Stimulated activated CD4-positive, alpha-beta T cell treated with anti-CD3 and anti-CD28 coated beads, Interleukin-4, amount 100 ng/mL, for 1 hour (primary cell): ENCODE data around the gene RPUSD3.
A peak's percentile ranks its signal among the peaks of the same experiment; 100 is the strongest.
"Not testable (repeated sequence)": the region's sequence is repeated elsewhere in the genome, so short reads cannot be mapped to it uniquely, and the experiment has no call there.

Experiments
- DNase-seq: peaks from one replicate; pipeline ENCODE4 v3.0.0-alpha.2; 2020

RPUSD3 gene

GRCh38 chr3:9843715-9844438 lies at the start of gene RPUSD3:
RPUSD3 (minus strand) TSS chr3:9844008; CDS start chr3:9843990, 18 bp downstream.
- DNase-seq, result peak; percentile 97

GRCh38 chr3:9891072-9891622 lies 47.3 kb upstream of the RPUSD3 start:
- no peak for DNase-seq

- peak; percentile 90 for DNase-seq
Observed at GRCh38 chr3:9890249-9891071, 46.7 kb upstream of the RPUSD3 start, which contains the start of gene JAGN1. JAGN1 (plus strand) TSS chr3:9890610; CDS start chr3:9890723, 113 bp downstream.

GRCh38 chr3:9889405-9889804 lies 45.6 kb upstream of the RPUSD3 start:
- DNase-seq, result no peak

- DNase-seq, result no peak
Observed at GRCh38 chr3:9888540-9888939, 44.7 kb upstream of the RPUSD3 start.

- DNase-seq, result no peak
Observed at GRCh38 chr3:9887480-9887879, 43.7 kb upstream of the RPUSD3 start.

GRCh38 chr3:9886328-9886727 lies 42.5 kb upstream of the RPUSD3 start:
- no peak for DNase-seq

- DNase-seq, result no peak
Observed at GRCh38 chr3:9884555-9885165, 40.9 kb upstream of the RPUSD3 start.

- no peak for DNase-seq
Observed at GRCh38 chr3:9883706-9884554, 40.1 kb upstream of the RPUSD3 start.

GRCh38 chr3:9881441-9881840 lies 37.6 kb upstream of the RPUSD3 start:
- DNase-seq, result no peak

- DNase-seq, result no peak
Observed at GRCh38 chr3:9879830-9880549, 36.2 kb upstream of the RPUSD3 start, which contains the start of gene CIDEC. CIDEC (minus strand) TSS chr3:9880253; CDS start chr3:9878486, 1,767 bp downstream.

GRCh38 chr3:9878700-9879099 lies 34.9 kb upstream of the RPUSD3 start:
- no peak for DNase-seq

GRCh38 chr3:9876991-9877390 lies 33.2 kb upstream of the RPUSD3 start:
- no peak for DNase-seq

- not testable (repeated sequence) for DNase-seq
Observed at GRCh38 chr3:9876255-9876654, 32.4 kb upstream of the RPUSD3 start.

GRCh38 chr3:9875448-9875847 lies 31.6 kb upstream of the RPUSD3 start:
- DNase-seq, result no peak

GRCh38 chr3:9872067-9872466 lies 28.3 kb upstream of the RPUSD3 start:
- not testable (repeated sequence) for DNase-seq

GRCh38 chr3:9870978-9871377 lies 27.2 kb upstream of the RPUSD3 start:
- DNase-seq, result no peak

GRCh38 chr3:9869955-9870354 lies 26.1 kb upstream of the RPUSD3 start:
- DNase-seq, result no peak

GRCh38 chr3:9867106-9867505 lies 23.3 kb upstream of the RPUSD3 start:
- DNase-seq, result no peak

GRCh38 chr3:9866639-9867038 lies 22.8 kb upstream of the RPUSD3 start:
- DNase-seq, result no peak

- not testable (repeated sequence) for DNase-seq
Observed at GRCh38 chr3:9865125-9865637, 21.4 kb upstream of the RPUSD3 start.
